Stimulated activated naive CD8-positive, alpha-beta T cell treated with anti-CD3 and anti-CD28 coated beads, Interleukin-15, Interleukin-2, amounts not matched to agents 100 ng/mL and 50 ng/mL, for 24 hours (primary cell): ENCODE data around the gene CCL22.
"Not testable (repeated sequence)": the region's sequence is repeated elsewhere in the genome, so short reads cannot be mapped to it uniquely, and the experiment has no call there.

Experiments
- H3K27ac Mint-ChIP-seq: one replicate; pipeline ENCODE4 v1.8.0; 2021; ENCODE audit warnings: mild to moderate bottlenecking, mixed read lengths
- H3K27me3 Mint-ChIP-seq: one replicate; pipeline ENCODE4 v1.8.0; 2021; ENCODE audit warnings: mixed read lengths
- H3K36me3 Mint-ChIP-seq: one replicate; pipeline ENCODE4 v1.8.0; 2021; ENCODE audit warnings: low read depth, mixed read lengths
- H3K4me1 Mint-ChIP-seq: one replicate; pipeline ENCODE4 v1.8.0; 2021; ENCODE audit warnings: low read depth, mixed read lengths
- H3K4me3 Mint-ChIP-seq: one replicate; pipeline ENCODE4 v1.8.0; 2021; ENCODE audit warnings: mild to moderate bottlenecking, mixed read lengths
- H3K9me3 Mint-ChIP-seq: one replicate; pipeline ENCODE4 v1.8.0; 2021; ENCODE audit warnings: mixed read lengths

The CCL22 gene

GRCh38 chr16:57341441-57342303, 16.9 kb upstream of the CCL22 start:
- peaks cover 56% of the 10 kb centered on the region for H3K4me1 Mint-ChIP-seq
- H3K27ac Mint-ChIP-seq: no peak overlapping the region
- H3K4me3 Mint-ChIP-seq: no peak overlapping the region
- no peaks in the 10 kb centered on the region for H3K36me3 Mint-ChIP-seq
- no peaks in the 10 kb centered on the region for H3K9me3 Mint-ChIP-seq
- H3K27me3 Mint-ChIP-seq: peaks cover 41% of the 10 kb centered on the region

GRCh38 chr16:57342606-57343005, 16.0 kb upstream of the CCL22 start:
- not testable (repeated sequence) for H3K9me3 Mint-ChIP-seq, H3K36me3 Mint-ChIP-seq, H3K4me3 Mint-ChIP-seq
- Mint-ChIP-seq H3K4me1 (peaks cover 56% of the 10 kb centered on the region), H3K27ac (peak overlapping the region; percentile 2), H3K27me3 (peaks cover 50% of the 10 kb centered on the region)

GRCh38 chr16:57343221-57343620, 15.4 kb upstream of the CCL22 start:
- Mint-ChIP-seq H3K27ac (peak overlapping the region; percentile 28), H3K4me3 (no peak overlapping the region), H3K36me3 (no peaks in the 10 kb centered on the region), H3K27me3 (peaks cover 53% of the 10 kb centered on the region), H3K9me3 (no peaks in the 10 kb centered on the region), H3K4me1 (peaks cover 57% of the 10 kb centered on the region)

GRCh38 chr16:57344094-57344493, 14.5 kb upstream of the CCL22 start:
- peaks cover 59% of the 10 kb centered on the region for H3K4me1 Mint-ChIP-seq
- not testable (repeated sequence) for H3K9me3 Mint-ChIP-seq, H3K27ac Mint-ChIP-seq, H3K36me3 Mint-ChIP-seq, H3K4me3 Mint-ChIP-seq
- H3K27me3 Mint-ChIP-seq: peaks cover 54% of the 10 kb centered on the region

GRCh38 chr16:57345021-57345420, 13.6 kb upstream of the CCL22 start:
- H3K27ac Mint-ChIP-seq: no peak overlapping the region
- H3K27me3 Mint-ChIP-seq: peaks cover 58% of the 10 kb centered on the region
- no peaks in the 10 kb centered on the region for H3K36me3 Mint-ChIP-seq
- H3K4me1 Mint-ChIP-seq: peaks cover 59% of the 10 kb centered on the region
- no peak overlapping the region for H3K4me3 Mint-ChIP-seq
- no peaks in the 10 kb centered on the region for H3K9me3 Mint-ChIP-seq

- no peaks in the 10 kb centered on the region for H3K36me3 Mint-ChIP-seq
- H3K9me3 Mint-ChIP-seq: no peaks in the 10 kb centered on the region
- no peak overlapping the region for H3K4me3 Mint-ChIP-seq
- peaks cover 60% of the 10 kb centered on the region for H3K4me1 Mint-ChIP-seq
- no peak overlapping the region for H3K27ac Mint-ChIP-seq
- peaks cover 62% of the 10 kb centered on the region for H3K27me3 Mint-ChIP-seq
Observed at GRCh38 chr16:57345666-57346204, 12.8 kb upstream of the CCL22 start.

- no peaks in the 10 kb centered on the region for H3K9me3 Mint-ChIP-seq
- peaks cover 43% of the 10 kb centered on the region for H3K4me1 Mint-ChIP-seq
- no peaks in the 10 kb centered on the region for H3K36me3 Mint-ChIP-seq
- H3K27ac Mint-ChIP-seq: no peak overlapping the region
- H3K27me3 Mint-ChIP-seq: peaks cover 61% of the 10 kb centered on the region
- no peak overlapping the region for H3K4me3 Mint-ChIP-seq
Observed at GRCh38 chr16:57347858-57348257, 10.7 kb upstream of the CCL22 start.

GRCh38 chr16:57348327-57348726, 10.3 kb upstream of the CCL22 start:
- H3K27ac Mint-ChIP-seq: no peak overlapping the region
- H3K27me3 Mint-ChIP-seq: peaks cover 57% of the 10 kb centered on the region
- H3K4me1 Mint-ChIP-seq: peaks cover 38% of the 10 kb centered on the region
- no peaks in the 10 kb centered on the region for H3K9me3 Mint-ChIP-seq
- no peak overlapping the region for H3K4me3 Mint-ChIP-seq
- no peaks in the 10 kb centered on the region for H3K36me3 Mint-ChIP-seq

- Mint-ChIP-seq H3K4me3 (peak overlapping the region; percentile 45), H3K27me3 (peaks cover 53% of the 10 kb centered on the region), H3K9me3 (no peaks in the 10 kb centered on the region), H3K36me3 (no peaks in the 10 kb centered on the region), H3K4me1 (peaks cover 34% of the 10 kb centered on the region), H3K27ac (peak overlapping the region; percentile 24)
Observed at GRCh38 chr16:57349212-57350031, 9.2 kb upstream of the CCL22 start.

- Mint-ChIP-seq H3K4me1 (peaks cover 30% of the 10 kb centered on the region), H3K27me3 (peaks cover 30% of the 10 kb centered on the region), H3K27ac (no peak overlapping the region), H3K4me3 (no peak overlapping the region), H3K9me3 (no peaks in the 10 kb centered on the region), H3K36me3 (no peaks in the 10 kb centered on the region)
Observed at GRCh38 chr16:57352636-57353047, 5.9 kb upstream of the CCL22 start.

- no peak overlapping the region for H3K27ac Mint-ChIP-seq
- peaks cover 32% of the 10 kb centered on the region for H3K4me1 Mint-ChIP-seq
- no peak overlapping the region for H3K4me3 Mint-ChIP-seq
- peaks cover 16% of the 10 kb centered on the region for H3K27me3 Mint-ChIP-seq
- no peaks in the 10 kb centered on the region for H3K36me3 Mint-ChIP-seq
- H3K9me3 Mint-ChIP-seq: no peaks in the 10 kb centered on the region
Observed at GRCh38 chr16:57354311-57354710, 4.3 kb upstream of the CCL22 start.

- H3K36me3 Mint-ChIP-seq: no peaks in the 10 kb centered on the region
- no peak overlapping the region for H3K27ac Mint-ChIP-seq
- H3K9me3 Mint-ChIP-seq: no peaks in the 10 kb centered on the region
- H3K4me1 Mint-ChIP-seq: peaks cover 19% of the 10 kb centered on the region
- no peak overlapping the region for H3K4me3 Mint-ChIP-seq
- peaks cover 8% of the 10 kb centered on the region for H3K27me3 Mint-ChIP-seq
Observed at GRCh38 chr16:57355898-57356414, 2.6 kb upstream of the CCL22 start.

- no peaks in the 10 kb centered on the region for H3K9me3 Mint-ChIP-seq
- H3K4me1 Mint-ChIP-seq: peaks cover 19% of the 10 kb centered on the region
- H3K36me3 Mint-ChIP-seq: no peaks in the 10 kb centered on the region
- H3K27me3 Mint-ChIP-seq: peaks cover 8% of the 10 kb centered on the region
- no peak overlapping the region for H3K4me3 Mint-ChIP-seq
- H3K27ac Mint-ChIP-seq: no peak overlapping the region
Observed at GRCh38 chr16:57356547-57356946, 2.0 kb upstream of the CCL22 start.

- Mint-ChIP-seq H3K27me3 (no peaks in the 10 kb centered on the region), H3K36me3 (no peaks in the 10 kb centered on the region), H3K9me3 (no peaks in the 10 kb centered on the region), H3K4me1 (peaks cover 19% of the 10 kb centered on the region), H3K4me3 (peak overlapping the region; percentile 74), H3K27ac (peak overlapping the region; percentile 91)
Observed at GRCh38 chr16:57357330-57358085, 1.1 kb upstream of the CCL22 start.
